T-helper 2 cell treated with Interferon-gamma antibody and Interleukin-4, amounts not matched to agents 5 μg/mL and 100 μg/mL, for 36 hours (primary cell): ENCODE measurements around the gene POTEC.
"Not testable (repeated sequence)": the region's sequence is repeated elsewhere in the genome, so short reads cannot be mapped to it uniquely, and the experiment has no call there.

Experiments used
- DNase-seq: peaks from one replicate; pipeline ENCODE4 v3.0.0; 2021; ENCODE audit warnings: low spot score
- H3K27ac Mint-ChIP-seq: one replicate; pipeline ENCODE4 v1.8.0; 2021; ENCODE audit warnings: mild to moderate bottlenecking, mixed read lengths
- H3K27me3 Mint-ChIP-seq: one replicate; pipeline ENCODE4 v1.8.0; 2021; ENCODE audit warnings: low read depth, mixed read lengths
- H3K36me3 Mint-ChIP-seq: one replicate; pipeline ENCODE4 v1.8.0; 2021; ENCODE audit warnings: low read depth, mixed read lengths
- H3K4me1 Mint-ChIP-seq: one replicate; pipeline ENCODE4 v1.8.0; 2021; ENCODE audit warnings: low read depth, mixed read lengths
- H3K4me3 Mint-ChIP-seq: one replicate; pipeline ENCODE4 v1.8.0; 2022; ENCODE audit warnings: mild to moderate bottlenecking, moderate library complexity, mixed read lengths
- H3K9me3 Mint-ChIP-seq: one replicate; pipeline ENCODE4 v1.8.0; 2021; ENCODE audit warnings: mixed read lengths

POTEC gene

DNA sequence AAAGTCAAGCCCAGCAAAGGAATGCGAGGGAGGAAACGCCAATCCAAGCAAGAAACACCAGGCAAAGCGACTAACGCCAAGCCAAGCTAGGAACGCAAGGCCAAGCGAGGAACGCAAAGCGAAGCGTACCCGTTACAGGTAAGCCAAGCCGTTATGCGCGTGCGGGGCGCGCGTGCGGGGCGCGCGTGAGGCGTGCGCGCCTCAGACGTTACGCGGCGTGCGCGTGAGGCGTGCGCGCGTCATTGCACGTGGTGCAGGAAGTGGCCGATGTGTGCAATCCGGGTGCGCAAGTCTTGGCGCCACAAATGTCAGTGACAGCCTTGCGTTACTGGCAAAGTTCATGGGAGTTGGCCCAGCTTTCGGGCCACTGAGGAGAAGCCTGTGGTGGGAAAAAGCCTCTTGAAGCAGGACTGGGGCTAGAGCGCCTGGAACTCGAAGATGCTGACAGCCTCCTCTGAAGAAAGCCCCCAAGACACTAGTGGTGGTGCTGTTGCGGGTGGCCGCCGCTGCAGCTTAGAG is at the start of gene POTEC:
Gene POTEC, minus strand, starts transcription at position 155 of the 519 bp plus-strand sequence. CDS start 454 bp downstream, outside the sequence.
- not testable (repeated sequence) for DNase-seq, H3K4me1 Mint-ChIP-seq, H3K36me3 Mint-ChIP-seq, H3K9me3 Mint-ChIP-seq, H3K4me3 Mint-ChIP-seq, H3K27ac Mint-ChIP-seq, H3K27me3 Mint-ChIP-seq

DNA sequence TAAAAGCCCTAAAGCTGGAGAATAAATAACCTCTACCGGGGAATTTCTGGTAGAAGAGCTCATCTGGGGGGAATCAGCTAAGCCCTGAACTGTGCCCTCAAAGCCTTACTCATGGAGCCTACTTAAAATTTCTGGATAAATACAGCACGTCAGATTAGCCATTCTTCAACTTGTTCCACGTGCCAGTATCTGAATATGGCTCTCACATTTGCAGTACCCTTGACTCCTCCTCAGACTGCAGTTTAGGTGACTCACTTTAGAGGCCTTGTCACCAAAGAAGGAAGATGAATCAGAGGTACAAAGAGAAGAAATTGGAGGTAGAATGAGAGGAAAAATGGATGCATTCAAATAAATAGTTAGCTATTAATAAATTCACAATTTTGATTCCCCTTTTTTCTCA is 34.6 kb upstream of the POTEC start:
- no peaks in the 10 kb centered on the region for H3K9me3 Mint-ChIP-seq
- no peak for DNase-seq
- H3K27ac Mint-ChIP-seq: no peak overlapping the region
- H3K27me3 Mint-ChIP-seq: no peaks in the 10 kb centered on the region
- H3K4me1 Mint-ChIP-seq: no peaks in the 10 kb centered on the region
- no peak overlapping the region for H3K4me3 Mint-ChIP-seq
- no peaks in the 10 kb centered on the region for H3K36me3 Mint-ChIP-seq

DNA sequence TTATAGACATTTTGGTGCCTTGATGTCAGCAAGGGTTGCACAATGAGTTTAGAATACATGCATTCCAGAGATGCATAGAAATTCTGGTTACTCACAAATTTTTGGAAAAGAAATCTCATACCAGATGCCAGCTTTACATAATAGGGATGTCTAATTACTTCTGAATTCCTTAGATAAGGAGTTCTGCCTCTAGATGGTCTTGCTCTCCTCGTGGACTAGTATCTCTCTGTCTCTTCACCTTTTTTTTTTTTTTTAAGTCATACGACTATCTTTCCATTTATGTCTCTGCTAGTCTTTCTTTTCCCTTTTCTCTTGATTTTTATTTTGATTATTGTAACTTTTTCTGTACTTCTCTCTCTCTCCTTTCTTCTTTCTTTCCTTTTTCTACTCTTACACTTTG is 16.1 kb upstream of the POTEC start:
- not testable (repeated sequence) for H3K4me1 Mint-ChIP-seq, DNase-seq, H3K27me3 Mint-ChIP-seq, H3K4me3 Mint-ChIP-seq, H3K36me3 Mint-ChIP-seq, H3K9me3 Mint-ChIP-seq, H3K27ac Mint-ChIP-seq

DNA sequence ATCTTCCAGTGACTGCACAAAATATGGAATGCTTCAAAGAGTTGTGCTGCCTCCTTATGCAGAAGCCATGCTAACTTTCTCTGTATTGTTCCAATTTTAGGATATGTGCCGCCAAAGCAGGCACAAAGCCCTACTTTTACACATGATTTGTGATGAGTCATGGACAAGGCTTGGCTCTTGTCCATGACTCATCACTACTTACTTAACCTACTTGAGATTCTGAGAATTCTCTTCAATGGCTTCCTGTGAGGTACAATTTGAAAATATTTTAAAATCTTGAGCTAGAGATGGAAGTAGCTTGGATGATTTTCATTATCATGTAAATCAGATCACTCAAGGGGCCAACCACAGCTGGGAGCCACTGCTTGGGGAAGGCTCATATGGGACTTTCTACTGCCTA is 11.7 kb downstream of the POTEC start:
- not testable (repeated sequence) for H3K27me3 Mint-ChIP-seq, H3K9me3 Mint-ChIP-seq, H3K36me3 Mint-ChIP-seq, H3K27ac Mint-ChIP-seq, H3K4me1 Mint-ChIP-seq, H3K4me3 Mint-ChIP-seq, DNase-seq

DNA sequence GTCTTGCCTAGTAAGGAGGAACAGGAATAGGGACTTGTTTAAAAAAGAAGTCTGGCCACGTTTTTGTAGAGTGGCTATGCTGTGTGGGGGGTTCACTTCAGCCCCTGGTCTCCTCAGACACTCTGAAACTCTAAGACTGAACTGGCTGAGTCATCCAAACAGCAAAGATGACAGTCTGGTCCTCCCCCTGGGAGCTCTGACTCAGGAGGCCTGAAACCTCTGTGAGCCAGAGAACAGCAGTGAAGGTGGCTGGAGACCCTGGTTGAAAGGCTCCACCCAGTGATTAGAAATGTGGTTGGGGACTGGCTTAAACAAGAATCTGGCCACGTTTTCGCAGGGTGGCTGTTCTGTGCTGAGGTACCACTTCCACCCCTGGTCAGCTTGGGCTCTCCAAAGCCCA is 32.7 kb downstream of the POTEC start:
- not testable (repeated sequence) for H3K4me1 Mint-ChIP-seq, H3K4me3 Mint-ChIP-seq, H3K27me3 Mint-ChIP-seq, H3K9me3 Mint-ChIP-seq, H3K36me3 Mint-ChIP-seq, DNase-seq, H3K27ac Mint-ChIP-seq

DNA sequence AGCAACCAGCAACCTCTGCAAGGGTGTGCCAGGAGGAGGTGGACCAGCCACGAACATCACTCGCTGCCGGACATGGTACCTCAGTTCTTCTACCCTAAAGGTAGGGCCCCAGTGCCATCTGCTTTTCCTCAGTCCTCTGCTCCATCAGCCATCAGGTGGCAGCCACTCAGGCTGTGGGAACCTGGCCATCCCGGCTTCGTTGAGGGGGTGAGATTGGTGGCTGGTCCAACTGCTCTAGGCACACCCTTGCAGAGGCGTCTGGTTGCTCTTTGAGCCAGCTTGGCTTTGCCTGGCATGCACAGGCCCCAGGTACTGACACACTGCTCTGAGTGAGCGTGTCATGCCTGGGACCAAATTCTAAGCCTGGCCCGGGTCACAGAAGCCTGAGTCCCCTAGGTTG is 39.7 kb downstream of the POTEC start:
- DNase-seq, H3K9me3 Mint-ChIP-seq, H3K27ac Mint-ChIP-seq, H3K27me3 Mint-ChIP-seq, H3K36me3 Mint-ChIP-seq, H3K4me3 Mint-ChIP-seq, H3K4me1 Mint-ChIP-seq: not testable (repeated sequence)

GRCh38 chr18:14501894-14502293 is 41.5 kb downstream of the POTEC start:
- not testable (repeated sequence) for H3K36me3 Mint-ChIP-seq, H3K4me1 Mint-ChIP-seq, H3K27me3 Mint-ChIP-seq, H3K27ac Mint-ChIP-seq, H3K4me3 Mint-ChIP-seq, H3K9me3 Mint-ChIP-seq, DNase-seq

GRCh38 chr18:14489256-14490014 is 54.0 kb downstream of the POTEC start:
- not testable (repeated sequence) for H3K4me1 Mint-ChIP-seq, H3K4me3 Mint-ChIP-seq

GRCh38 chr18:14488789-14489188 is 54.6 kb downstream of the POTEC start:
- H3K27me3 Mint-ChIP-seq, H3K27ac Mint-ChIP-seq, H3K9me3 Mint-ChIP-seq, H3K4me3 Mint-ChIP-seq, DNase-seq, H3K36me3 Mint-ChIP-seq, H3K4me1 Mint-ChIP-seq: not testable (repeated sequence)

More at GRCh38 chr18:14489256-14490014, 54.0 kb downstream of the POTEC start:
- not testable (repeated sequence) for H3K36me3 Mint-ChIP-seq, H3K27ac Mint-ChIP-seq, H3K27me3 Mint-ChIP-seq, H3K9me3 Mint-ChIP-seq, DNase-seq

DNA sequence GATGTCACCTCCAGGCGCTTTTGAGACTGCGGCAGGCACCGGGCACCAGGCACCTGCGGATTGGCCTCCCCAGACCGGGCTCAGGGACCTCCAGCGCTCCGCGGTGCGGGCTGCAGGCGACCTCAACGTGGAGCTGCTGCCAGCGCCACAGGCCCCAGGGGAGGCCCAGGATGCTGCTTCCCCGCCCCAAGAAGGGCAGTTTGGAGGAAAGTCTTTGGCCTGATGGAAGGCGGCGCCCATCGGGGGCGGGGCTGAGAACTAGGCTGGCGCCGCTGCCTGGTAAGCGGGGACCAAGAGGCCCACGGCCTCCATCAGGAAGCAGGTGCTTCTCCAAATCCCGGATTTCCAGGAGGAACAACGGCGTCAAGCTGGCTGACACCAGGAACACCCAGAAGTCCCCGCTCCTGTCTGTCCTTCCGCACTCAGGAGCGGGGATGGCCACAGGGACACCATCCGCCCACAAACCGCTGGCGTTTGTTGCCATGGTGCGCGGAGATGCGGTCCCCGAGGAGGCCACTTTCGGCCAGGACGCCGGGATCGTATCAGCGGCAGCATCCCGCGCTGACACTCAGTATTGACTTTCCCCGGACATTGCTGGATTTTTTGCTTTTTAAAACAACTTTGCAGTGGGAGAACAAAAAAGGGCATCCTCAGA is 56.3 kb downstream of the POTEC start:
- H3K27ac Mint-ChIP-seq, H3K27me3 Mint-ChIP-seq, H3K4me1 Mint-ChIP-seq, H3K36me3 Mint-ChIP-seq, H3K4me3 Mint-ChIP-seq, DNase-seq, H3K9me3 Mint-ChIP-seq: not testable (repeated sequence)

GRCh38 chr18:14479076-14479475 is 64.3 kb downstream of the POTEC start:
- H3K9me3 Mint-ChIP-seq, H3K4me3 Mint-ChIP-seq: not testable (repeated sequence)

DNA sequence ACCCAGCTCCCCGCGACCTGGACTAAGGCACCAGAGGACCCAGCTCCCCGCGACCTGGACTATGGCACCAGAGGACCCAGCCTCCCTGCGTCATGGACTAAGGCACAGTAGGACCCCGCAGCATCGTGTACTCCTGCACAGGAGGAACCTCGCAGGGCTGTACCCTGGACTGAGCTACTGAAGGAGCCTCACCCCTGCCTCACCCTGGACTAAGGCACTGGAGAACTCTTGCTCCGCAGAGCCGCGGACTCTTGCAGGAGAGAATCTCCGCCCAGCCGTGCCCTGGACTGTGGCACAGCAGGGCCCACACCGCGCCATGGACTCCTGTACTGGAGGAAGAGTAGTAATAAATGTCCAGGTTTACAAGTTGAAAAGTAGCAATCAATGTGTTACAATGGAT is 67.9 kb downstream of the POTEC start:
- H3K4me3 Mint-ChIP-seq, H3K36me3 Mint-ChIP-seq, H3K27ac Mint-ChIP-seq, H3K4me1 Mint-ChIP-seq, DNase-seq, H3K9me3 Mint-ChIP-seq, H3K27me3 Mint-ChIP-seq: not testable (repeated sequence)

More at GRCh38 chr18:14479076-14479475, 64.3 kb downstream of the POTEC start:
- H3K27ac Mint-ChIP-seq, DNase-seq, H3K36me3 Mint-ChIP-seq, H3K4me1 Mint-ChIP-seq, H3K27me3 Mint-ChIP-seq: not testable (repeated sequence)

DNA sequence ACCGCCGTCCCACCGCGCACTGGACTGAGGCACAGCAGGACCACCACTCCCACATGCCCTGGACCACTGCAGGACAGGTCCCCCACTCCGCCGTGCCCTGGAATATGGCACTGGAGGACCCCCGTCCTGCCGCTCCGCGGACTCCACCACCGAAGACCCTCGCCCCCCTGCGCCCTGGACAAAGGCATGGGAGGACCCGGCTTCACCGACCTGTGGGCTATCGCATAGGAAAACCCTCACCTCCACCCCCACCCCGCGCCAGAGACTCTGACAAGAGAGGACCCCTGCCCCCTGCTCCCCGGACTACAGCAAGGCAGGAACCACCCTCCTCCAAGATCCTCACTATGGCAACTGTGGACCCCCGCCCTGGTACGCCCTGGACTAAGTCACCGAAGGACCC is 68.6 kb downstream of the POTEC start:
- not testable (repeated sequence) for H3K36me3 Mint-ChIP-seq, H3K4me1 Mint-ChIP-seq, DNase-seq, H3K27me3 Mint-ChIP-seq, H3K27ac Mint-ChIP-seq, H3K9me3 Mint-ChIP-seq, H3K4me3 Mint-ChIP-seq

DNA sequence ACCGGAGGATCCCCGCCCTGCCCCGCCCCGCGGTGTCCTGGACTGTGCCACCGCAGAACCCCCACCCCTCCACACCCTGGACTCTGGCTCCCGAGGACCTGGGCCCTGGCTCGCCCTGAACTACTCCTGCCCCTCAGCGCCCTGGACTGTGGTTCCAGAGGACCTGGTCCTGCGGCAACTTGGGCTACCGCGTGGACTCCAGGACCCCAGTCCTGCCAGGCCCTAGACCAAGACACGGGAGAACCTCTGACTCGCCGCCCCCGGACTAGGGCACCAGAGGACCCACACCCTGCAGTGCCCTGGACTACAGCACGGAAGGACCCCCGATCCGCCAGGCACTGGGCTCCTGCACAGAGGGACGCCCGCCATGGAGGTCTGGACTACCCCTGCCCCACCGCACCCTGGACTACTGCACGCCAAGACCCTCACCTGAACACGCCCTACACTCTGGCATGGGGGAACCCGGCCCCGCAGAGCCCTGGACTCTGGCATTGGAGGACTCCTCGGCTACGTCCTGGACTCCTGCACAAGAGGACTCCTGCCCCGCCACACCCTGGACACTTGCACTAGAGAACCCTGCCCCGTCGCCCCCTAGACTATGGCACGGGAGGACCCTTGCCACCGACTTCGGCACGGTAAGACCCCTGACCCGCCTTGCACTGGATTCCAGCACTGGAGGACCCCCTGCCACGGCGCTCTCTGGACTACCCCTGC is 69.2 kb downstream of the POTEC start:
- not testable (repeated sequence) for H3K36me3 Mint-ChIP-seq, H3K4me3 Mint-ChIP-seq, DNase-seq, H3K27me3 Mint-ChIP-seq, H3K9me3 Mint-ChIP-seq, H3K27ac Mint-ChIP-seq, H3K4me1 Mint-ChIP-seq
